Activated T-cell treated with anti-CD3 and anti-CD28 coated beads, Interleukin-2, amount 50 U/mL, for 72 hours (primary cell): ENCODE data around the gene KRT1. TPM values are rescaled to one million over a fixed set of nuclear protein-coding genes. Genes with fewer than 3 reads are reported as not detected.

Source experiments
- ATAC-seq, 2 donors: fragments of 150-1000 bp; cut with Tn5 transposase; replicated peaks in 1 of 2; 2 replicates each; pipeline ENCODE4 v1.10.0; 2021; ENCODE audit warnings: moderate library complexity in 2 of 2, mild to moderate bottlenecking in 1 of 2
- DNase-seq, 2 donors: peaks; one replicate each; pipeline ENCODE4 v3.0.0; 2021 to 2022; ENCODE audit warnings: mixed read lengths in 1 of 2
- H3K27ac Mint-ChIP-seq: one replicate; pipeline ENCODE4 v1.8.0; 2022; ENCODE audit warnings: mild to moderate bottlenecking, moderate library complexity, mixed read lengths
- H3K27me3 Mint-ChIP-seq: one replicate; pipeline ENCODE4 v1.8.0; 2022; ENCODE audit warnings: low read depth, mixed read lengths
- H3K36me3 Mint-ChIP-seq, 2 donors: one replicate each; pipeline ENCODE4 v1.8.0; 2022; ENCODE audit warnings: mixed read lengths in 2 of 2, mild to moderate bottlenecking in 1 of 2; ENCODE audit not compliant: insufficient read depth in 2 of 2
- H3K4me1 Mint-ChIP-seq: one replicate; pipeline ENCODE4 v1.8.0; 2022; ENCODE audit warnings: low read depth, mixed read lengths
- H3K4me3 Mint-ChIP-seq, 2 donors: one replicate each; pipeline ENCODE4 v1.8.0; 2022; ENCODE audit warnings: mild to moderate bottlenecking in 2 of 2, mixed read lengths in 2 of 2, moderate library complexity in 2 of 2
- H3K9me3 Mint-ChIP-seq, 2 donors: one replicate each; pipeline ENCODE4 v1.8.0; 2022; ENCODE audit warnings: mixed read lengths in 2 of 2
- total RNA-seq, 2 donors: library from RNA; stranded (reverse); gene quantifications; one replicate each; pipeline ENCODE4 v1.2.3, GENCODE V29; 2022

Gene KRT1
- total RNA-seq, 2 donors from 2014 or later: not detected

DNA sequence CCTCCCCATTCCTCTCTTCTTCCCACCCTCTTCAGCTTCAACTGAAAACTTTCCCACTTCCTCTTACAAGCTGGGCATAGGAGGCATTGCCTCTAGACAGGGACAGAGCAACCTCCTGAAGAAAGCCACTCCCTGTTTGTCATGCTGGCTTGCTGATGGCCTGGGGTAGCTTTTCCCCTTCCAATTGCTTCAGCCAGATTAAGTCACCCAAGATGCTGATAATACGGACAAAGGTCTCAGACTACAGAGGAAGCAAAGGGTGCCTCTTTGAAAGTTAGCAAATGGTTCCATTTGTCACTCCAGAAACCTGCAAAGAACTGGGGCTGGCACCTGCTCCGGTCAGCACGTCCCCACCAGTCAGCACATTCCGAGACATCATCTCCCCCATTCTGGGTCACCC lies 34.2 kb downstream of the KRT1 start:
- Mint-ChIP-seq H3K9me3 (no peaks in the 10 kb centered on the region), H3K4me1 (peaks cover 50% of the 10 kb centered on the region), H3K36me3 (no peaks in the 10 kb centered on the region), H3K27ac (peak overlapping the region; percentile 25), H3K27me3 (no peaks in the 10 kb centered on the region), H3K4me3 (peak overlapping the region in 1 of 2 donors; percentile 1)
- DNase-seq: no peak
- no peak for ATAC-seq

DNA sequence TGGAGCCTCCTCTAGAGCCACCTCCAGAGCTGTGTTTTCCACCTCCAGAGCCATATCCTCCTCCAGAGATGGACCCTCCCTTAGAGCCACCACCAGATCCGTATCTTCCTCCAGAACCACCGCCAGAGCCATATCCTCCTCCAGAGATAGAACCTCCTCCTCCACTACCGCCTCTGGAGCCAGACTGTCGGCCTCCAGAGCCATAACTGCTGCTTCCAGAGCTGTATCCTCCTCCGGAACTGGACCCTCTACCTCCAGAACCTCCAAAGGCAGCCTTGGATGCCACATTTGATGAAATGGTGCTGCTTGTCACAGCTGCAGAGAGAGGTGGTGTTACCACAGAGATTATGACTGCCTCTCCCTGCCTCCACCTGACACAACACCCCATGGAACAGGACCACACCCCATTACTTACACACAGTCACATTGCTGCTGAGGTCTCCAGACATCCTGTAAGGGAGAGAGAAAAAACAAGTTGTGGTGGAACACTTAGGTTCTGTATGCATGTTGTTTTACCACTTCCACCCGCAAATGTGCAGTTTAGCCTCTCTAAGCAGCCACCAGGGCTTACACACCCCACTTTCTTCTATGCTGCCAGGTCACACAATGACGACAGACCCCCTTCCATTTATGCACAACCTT lies 35.0 kb downstream of the KRT1 start:
- peak overlapping the region; percentile 8 to 34 for H3K4me3 Mint-ChIP-seq
- peak overlapping the region; percentile 69 for H3K27ac Mint-ChIP-seq
- H3K36me3 Mint-ChIP-seq: no peaks in the 10 kb centered on the region
- peak; percentile 27 to 38 for DNase-seq
- H3K4me1 Mint-ChIP-seq: peaks cover 51% of the 10 kb centered on the region
- H3K27me3 Mint-ChIP-seq: no peaks in the 10 kb centered on the region
- ATAC-seq: peak; percentile 96
- no peaks in the 10 kb centered on the region for H3K9me3 Mint-ChIP-seq

DNA sequence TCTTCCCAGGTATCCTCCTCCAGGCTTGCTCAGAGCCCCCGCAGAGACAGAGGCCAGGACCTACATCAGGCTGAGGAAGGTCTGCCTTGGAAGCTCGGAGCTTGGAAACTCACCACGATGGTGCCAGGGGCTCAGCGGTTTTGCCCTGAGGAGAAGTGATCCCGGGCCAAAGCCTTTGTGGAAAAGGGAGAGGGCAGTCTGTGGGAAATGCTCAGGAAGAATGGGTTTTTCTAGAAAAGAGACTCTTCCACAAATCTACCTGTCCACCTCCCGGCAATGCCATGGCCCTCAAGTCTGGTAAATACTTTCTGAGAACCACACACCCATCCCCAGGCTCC lies 36.2 kb downstream of the KRT1 start:
- Mint-ChIP-seq H3K36me3 (no peaks in the 10 kb centered on the region), H3K4me3 (no peak overlapping the region), H3K9me3 (no peaks in the 10 kb centered on the region), H3K27ac (no peak overlapping the region), H3K27me3 (no peaks in the 10 kb centered on the region), H3K4me1 (peaks cover 45% of the 10 kb centered on the region)
- ATAC-seq (no peak), DNase-seq (no peak)

DNA sequence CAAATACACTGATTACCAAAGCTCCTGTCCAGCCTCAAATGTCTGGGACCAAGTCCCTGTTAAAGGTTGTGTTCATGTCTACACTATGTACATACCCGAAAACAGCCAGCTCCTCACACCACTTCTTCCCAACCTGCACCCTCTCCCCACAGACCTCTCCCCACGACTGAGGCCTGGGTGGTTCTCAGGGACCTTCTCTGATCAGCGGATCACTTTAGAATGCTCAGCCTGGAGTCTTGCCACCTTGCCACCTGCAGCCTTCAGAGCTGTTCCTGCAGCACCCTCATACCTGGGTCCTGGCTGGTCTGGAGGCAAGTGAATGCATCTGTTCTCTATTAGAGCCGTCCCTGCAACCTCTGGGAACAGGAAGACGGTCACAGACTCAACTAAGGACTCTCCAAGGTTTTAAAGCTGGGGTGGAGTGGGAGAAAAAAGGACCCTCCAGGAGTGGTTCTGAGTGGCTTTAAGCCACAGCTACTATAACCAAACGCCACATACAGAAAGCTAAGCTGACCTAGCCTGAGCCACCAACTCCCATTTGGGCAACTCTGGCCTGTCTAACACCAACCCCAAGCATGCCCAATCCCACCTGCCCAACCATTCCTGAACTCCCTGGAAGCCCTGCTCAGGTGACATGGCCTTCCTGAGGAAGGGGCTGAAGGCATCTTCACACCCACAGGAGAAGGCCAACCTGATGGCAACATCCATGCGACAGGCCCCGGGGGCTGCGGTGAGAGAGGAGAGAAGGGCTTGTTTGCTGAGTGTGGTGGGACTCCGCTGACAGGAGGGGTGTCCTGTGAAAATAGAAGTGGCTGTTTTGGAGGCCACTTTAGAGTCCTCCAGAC lies 36.8 kb downstream of the KRT1 start:
- ATAC-seq (no peak), DNase-seq (no peak)
- Mint-ChIP-seq H3K27ac (no peak overlapping the region), H3K9me3 (no peaks in the 10 kb centered on the region), H3K4me1 (peaks cover 45% of the 10 kb centered on the region), H3K27me3 (no peaks in the 10 kb centered on the region), H3K4me3 (no peak overlapping the region), H3K36me3 (no peaks in the 10 kb centered on the region)

DNA sequence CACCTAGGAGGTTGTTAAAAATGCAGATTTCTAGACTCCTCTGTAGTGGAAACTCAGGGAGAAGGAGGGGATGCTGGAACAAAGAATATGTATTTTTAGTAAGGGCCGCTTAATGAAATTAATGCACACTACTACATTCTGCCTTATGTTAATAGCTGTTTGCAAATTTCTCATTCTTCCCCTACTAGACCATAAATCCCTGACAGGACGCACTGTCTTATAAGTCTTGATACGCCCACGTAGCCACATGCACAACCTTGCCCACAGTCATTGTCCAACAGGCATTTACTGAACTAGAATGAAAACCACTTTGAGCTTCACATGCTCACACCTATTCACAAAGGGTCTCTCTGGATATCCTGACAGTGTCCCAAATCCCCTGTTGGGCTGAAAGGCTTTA lies 38.7 kb downstream of the KRT1 start:
- Mint-ChIP-seq H3K4me1 (peaks cover 41% of the 10 kb centered on the region), H3K27ac (no peak overlapping the region)

DNA sequence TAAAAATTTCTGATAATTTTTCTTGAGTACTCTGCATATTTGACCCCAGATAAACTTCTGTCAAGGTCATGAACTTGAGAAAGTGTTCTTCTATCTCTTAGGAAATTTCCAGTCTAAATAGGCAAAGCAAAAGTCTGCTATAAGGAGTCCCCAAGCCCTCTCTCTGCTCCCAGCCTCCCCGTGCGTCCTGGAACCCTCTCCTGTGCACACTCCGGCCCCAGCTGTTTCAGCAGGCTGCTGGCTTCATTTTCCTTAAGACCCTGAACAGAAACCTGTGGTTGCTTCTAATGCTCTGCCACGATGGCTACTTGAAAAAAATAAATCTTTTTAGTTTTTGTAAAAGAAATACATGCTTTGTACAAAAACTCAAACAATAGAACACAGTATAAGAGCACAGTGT lies 42.9 kb downstream of the KRT1 start:
- Mint-ChIP-seq H3K4me3 (no peak overlapping the region), H3K36me3 (no peaks in the 10 kb centered on the region), H3K27ac (no peak overlapping the region), H3K27me3 (no peaks in the 10 kb centered on the region), H3K9me3 (no peaks in the 10 kb centered on the region), H3K4me1 (peaks cover 31% of the 10 kb centered on the region)
- DNase-seq (no peak), ATAC-seq (no peak)

More for the DNA sequence above, 38.7 kb downstream of the KRT1 start:
- ATAC-seq (no peak), DNase-seq (no peak)
- no peaks in the 10 kb centered on the region for H3K36me3 Mint-ChIP-seq
- no peaks in the 10 kb centered on the region for H3K9me3 Mint-ChIP-seq
- H3K27me3 Mint-ChIP-seq: no peaks in the 10 kb centered on the region
- no peak overlapping the region for H3K4me3 Mint-ChIP-seq

DNA sequence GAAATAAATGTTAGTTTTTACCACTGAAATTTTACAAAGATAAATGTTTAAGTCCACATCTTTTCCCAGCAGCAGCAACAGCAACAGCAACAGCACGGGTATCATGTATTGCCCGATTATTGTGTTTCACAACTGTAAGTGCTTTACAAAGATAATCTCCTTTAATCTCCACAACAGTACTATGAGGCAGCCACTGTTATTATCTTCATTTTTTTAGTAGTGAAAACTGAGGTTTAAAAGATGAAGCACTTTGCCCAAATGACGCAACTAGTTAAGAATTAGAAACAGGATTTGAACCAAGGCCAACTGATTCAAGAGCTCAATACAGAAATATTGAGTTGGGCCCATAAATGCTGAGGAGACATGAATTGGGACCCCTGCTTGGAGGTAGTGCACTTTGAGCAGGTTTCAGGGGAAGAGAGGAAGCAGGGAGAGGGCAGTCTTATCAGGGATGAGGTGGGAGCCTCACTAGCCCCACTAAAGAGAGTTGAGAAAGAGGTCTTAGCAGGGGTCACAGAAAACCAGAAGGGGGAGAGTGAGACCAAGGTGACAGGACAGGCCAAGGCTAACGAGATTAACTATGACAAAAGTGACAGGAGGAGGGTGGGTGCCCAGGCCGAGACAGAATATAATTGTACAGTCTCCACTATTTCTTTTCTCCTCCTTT lies 43.5 kb downstream of the KRT1 start:
- Mint-ChIP-seq H3K9me3 (no peaks in the 10 kb centered on the region), H3K4me1 (peaks cover 31% of the 10 kb centered on the region), H3K36me3 (no peaks in the 10 kb centered on the region), H3K4me3 (no peak overlapping the region), H3K27ac (no peak overlapping the region), H3K27me3 (no peaks in the 10 kb centered on the region)
- ATAC-seq (no peak), DNase-seq (no peak)

DNA sequence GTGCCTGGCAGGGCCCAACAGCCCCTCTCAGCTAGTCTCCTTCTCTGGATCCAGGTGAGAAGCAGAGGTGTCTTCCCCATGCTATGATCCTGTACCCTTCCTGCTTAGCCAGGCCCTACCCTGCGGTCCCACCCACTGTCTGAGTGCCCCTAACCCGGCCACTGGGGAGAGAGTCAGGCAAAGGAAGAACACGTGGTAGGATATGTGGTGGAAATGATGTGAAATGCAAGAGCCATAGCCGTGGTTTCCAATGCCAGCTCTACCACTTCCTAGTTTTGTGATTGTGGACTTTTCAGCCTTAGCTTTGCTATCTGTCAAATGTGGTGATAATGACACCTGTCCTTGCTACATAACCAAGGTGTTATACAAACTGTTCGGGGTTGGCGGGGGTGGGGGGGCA lies 44.0 kb downstream of the KRT1 start:
- no peaks in the 10 kb centered on the region for H3K9me3 Mint-ChIP-seq
- DNase-seq (no peak), ATAC-seq (no peak)
- no peak overlapping the region for H3K4me3 Mint-ChIP-seq
- peaks cover 26% of the 10 kb centered on the region for H3K4me1 Mint-ChIP-seq
- H3K27me3 Mint-ChIP-seq: no peaks in the 10 kb centered on the region
- no peak overlapping the region for H3K27ac Mint-ChIP-seq
- no peaks in the 10 kb centered on the region for H3K36me3 Mint-ChIP-seq

DNA sequence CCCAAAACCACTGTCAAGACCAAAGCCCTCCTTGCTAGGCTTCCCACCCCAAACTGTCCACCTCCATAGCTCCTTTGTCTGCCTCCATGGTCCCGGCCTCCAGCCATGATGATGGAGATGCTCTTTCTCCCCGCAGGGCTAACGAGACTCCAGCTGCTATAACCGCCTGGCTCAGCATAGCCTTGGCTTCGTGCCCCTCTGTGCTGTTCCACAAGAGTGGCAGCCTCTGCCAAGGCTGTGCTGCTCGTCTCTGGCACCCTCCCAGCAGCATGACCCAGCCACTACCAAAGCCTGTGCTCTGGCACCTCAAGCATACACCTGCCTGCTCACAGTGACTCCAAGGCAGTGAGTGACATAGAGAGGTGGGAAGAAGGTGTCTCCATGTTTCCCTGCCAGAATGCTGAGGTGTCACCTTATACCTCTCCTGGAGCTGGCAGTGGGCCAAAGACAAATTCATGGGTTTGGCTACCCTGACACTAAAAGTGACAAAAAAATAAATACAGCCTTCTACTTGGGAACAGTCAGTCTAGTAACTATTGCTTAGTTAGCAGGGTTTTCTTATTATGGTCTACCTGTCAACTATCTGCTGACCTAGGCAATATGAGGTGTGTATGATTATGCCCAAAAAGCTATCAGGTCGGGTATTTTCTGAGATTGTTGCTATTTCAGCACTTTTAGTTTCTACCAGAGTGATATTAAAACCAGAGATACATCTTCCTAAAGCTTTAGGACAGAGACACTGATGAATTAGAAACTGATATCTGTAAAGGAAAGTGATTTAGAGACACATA lies 45.7 kb downstream of the KRT1 start:
- Mint-ChIP-seq H3K27ac (no peak overlapping the region), H3K27me3 (no peaks in the 10 kb centered on the region), H3K36me3 (no peaks in the 10 kb centered on the region), H3K4me3 (no peak overlapping the region), H3K9me3 (no peaks in the 10 kb centered on the region), H3K4me1 (peaks cover 41% of the 10 kb centered on the region)
- DNase-seq (no peak), ATAC-seq (no peak)

DNA sequence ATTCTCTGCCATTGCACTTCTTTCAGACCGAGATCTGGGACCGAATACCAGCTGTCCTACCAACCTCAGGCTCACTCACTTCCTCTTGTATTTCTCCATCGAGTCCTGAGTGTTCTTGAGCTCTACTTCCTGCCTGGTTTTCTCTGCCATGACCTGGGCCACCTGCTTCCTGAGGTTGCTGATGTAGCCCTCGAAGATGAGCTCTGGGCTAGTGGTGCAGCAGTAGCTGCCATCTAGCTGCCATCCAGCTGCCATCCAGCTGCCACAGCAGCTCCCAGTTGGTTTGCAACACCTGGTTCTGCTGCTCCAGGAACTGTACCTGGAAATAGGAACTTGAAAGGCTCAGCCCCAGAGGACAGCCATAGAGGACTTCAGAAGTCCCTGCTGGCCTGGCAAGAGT lies 46.8 kb downstream of the KRT1 start:
- Mint-ChIP-seq H3K27ac (peak overlapping the region; percentile 9), H3K36me3 (no peaks in the 10 kb centered on the region), H3K4me1 (peaks cover 44% of the 10 kb centered on the region), H3K9me3 (no peaks in the 10 kb centered on the region), H3K27me3 (no peaks in the 10 kb centered on the region), H3K4me3 (peak overlapping the region in 1 of 2 donors; percentile 47)
- DNase-seq (no peak), ATAC-seq (peak; percentile 29 to 48)

DNA sequence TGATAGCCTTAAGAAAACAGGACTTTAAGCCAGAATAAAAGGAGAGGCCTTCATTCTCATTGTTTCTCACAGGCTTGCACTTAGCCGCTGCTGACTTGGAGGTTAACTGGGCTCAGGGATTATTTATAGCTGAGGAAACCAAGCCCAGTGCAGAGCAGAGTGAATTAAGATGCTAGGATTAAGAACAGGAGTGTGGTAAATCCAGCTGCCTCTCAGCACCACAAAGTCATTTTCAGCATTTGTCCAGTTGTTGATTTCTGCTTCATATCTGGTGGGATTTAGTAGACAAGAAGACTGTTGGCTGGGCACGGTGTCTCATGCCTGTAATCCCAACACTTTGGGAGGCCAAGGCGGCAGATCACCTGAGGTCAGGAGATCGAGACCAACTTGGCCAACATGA lies 47.6 kb downstream of the KRT1 start:
- Mint-ChIP-seq H3K4me1 (peaks cover 46% of the 10 kb centered on the region), H3K9me3 (no peaks in the 10 kb centered on the region), H3K27ac (no peak overlapping the region), H3K36me3 (no peaks in the 10 kb centered on the region), H3K27me3 (no peaks in the 10 kb centered on the region), H3K4me3 (no peak overlapping the region)
- DNase-seq: no peak
- ATAC-seq: no peak

DNA sequence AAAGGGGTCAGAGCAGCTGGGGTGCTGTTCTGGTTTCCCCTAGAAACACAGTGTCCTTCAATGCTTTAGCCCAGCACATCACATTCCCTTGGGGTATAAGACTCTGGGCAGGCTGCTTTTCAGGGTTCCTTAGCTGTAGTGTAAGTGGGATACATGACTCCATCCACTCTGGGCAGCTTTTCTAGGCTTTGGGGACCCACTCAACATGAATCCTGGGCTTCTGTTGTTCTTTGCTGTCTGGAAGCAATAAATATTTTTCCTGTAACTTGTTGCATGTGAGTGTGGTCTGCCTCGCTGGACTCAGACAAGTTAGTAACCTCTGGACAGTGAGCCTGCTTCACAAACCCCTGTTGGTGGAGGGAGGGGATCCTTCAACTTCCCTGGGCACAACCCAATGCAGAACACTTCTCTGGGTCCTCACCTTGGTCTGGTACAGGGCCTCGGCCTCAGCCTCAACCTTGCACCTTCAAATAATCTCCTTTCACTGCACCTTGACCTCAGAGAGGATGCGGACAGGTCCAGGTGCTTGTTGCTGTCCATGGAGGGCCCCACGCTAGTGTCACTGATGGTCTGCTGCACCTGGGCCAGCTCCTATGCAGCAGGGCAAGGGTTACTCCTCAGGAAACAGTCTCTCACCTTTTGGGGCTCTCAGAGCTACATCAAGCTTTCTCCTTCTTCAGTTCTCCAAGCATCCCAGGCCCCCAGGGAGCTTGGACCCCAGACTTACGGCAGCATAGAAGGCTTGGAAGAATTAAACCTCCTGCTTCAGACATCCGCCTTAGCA lies 48.3 kb downstream of the KRT1 start:
- DNase-seq: no peak
- no peak for ATAC-seq
- no peaks in the 10 kb centered on the region for H3K36me3 Mint-ChIP-seq

More for the DNA sequence above, 48.3 kb downstream of the KRT1 start:
- no peak overlapping the region for H3K4me3 Mint-ChIP-seq
- peaks cover 53% of the 10 kb centered on the region for H3K4me1 Mint-ChIP-seq
- H3K27me3 Mint-ChIP-seq: no peaks in the 10 kb centered on the region
- H3K9me3 Mint-ChIP-seq: no peaks in the 10 kb centered on the region
- H3K27ac Mint-ChIP-seq: no peak overlapping the region
